CD14-positive monocyte (primary cell): ENCODE measurements around the gene SLC6A7. TPM values are rescaled to one million over a fixed set of nuclear protein-coding genes. Genes with fewer than 3 reads are reported as not detected.

Source experiments
- DNase-seq, 3 donors: peaks; one replicate each; pipeline ENCODE4 v3.0.0-alpha.2; 2011 to 2022
- H2AFZ ChIP-seq: 2 replicates; pipeline ENCODE4 v1.6.0; 2012; ENCODE audit warnings: mild to moderate bottlenecking, low read depth, low read length, inconsistent platforms; ENCODE audit not compliant: insufficient read depth, poor library complexity, severe bottlenecking
- H3K27ac ChIP-seq, 2 donors: 1 replicate in 1 of 2; 2 replicates in 1 of 2; pipeline ENCODE4 v1.5.1; 2012 to 2013; ENCODE audit warnings: low read length in 2 of 2, control low read depth in 1 of 2, inconsistent platforms in 1 of 2, low read depth in 1 of 2, mild to moderate bottlenecking in 1 of 2
- H3K27me3 ChIP-seq, 2 donors: one replicate each; pipeline versions ENCODE4 v1.6.0 to v1.6.1; 2011 to 2013; ENCODE audit warnings: low read length in 2 of 2; ENCODE audit not compliant: control insufficient read depth in 2 of 2, insufficient read depth in 2 of 2
- H3K36me3 ChIP-seq, 2 donors: replicated peaks in 1 of 2; 1 replicate in 1 of 2; 2 replicates in 1 of 2; pipeline versions ENCODE4 v1.5.1 to v1.6.1; 2012 to 2013; ENCODE audit warnings: low read length in 2 of 2, control low read depth in 1 of 2, inconsistent platforms in 1 of 2, mild to moderate bottlenecking in 1 of 2; ENCODE audit not compliant: insufficient read depth in 2 of 2, control insufficient read depth in 1 of 2
- H3K4me1 ChIP-seq, 2 donors: 1 replicate in 1 of 2; 2 replicates in 1 of 2; pipeline versions ENCODE4 v1.5.1 to v1.6.1; 2012 to 2013; ENCODE audit warnings: low read length in 2 of 2, control low read depth in 1 of 2, inconsistent platforms in 1 of 2, mild to moderate bottlenecking in 1 of 2, moderate library complexity in 1 of 2; ENCODE audit not compliant: insufficient read depth in 2 of 2, control insufficient read depth in 1 of 2
- H3K4me2 ChIP-seq: replicated peaks from 2 replicates; pipeline ENCODE3; 2012; ENCODE audit warnings: low read length, moderate library complexity, mild to moderate bottlenecking; ENCODE audit not compliant: poor library complexity, severe bottlenecking; ENCODE audit errors: extremely low read depth
- H3K4me3 ChIP-seq, 3 experiments: fragments of 200-600 bp in 1 of 3; sonication (generic) in 1 of 3; replicated peaks in 1 of 3; 1 replicate in 2 of 3; 2 replicates in 1 of 3; pipeline ENCODE4 v1.5.1; 2011 to 2013; ENCODE audit warnings: low read length in 3 of 3, mild to moderate bottlenecking in 3 of 3, control low read depth in 2 of 3, low read depth in 2 of 3, inconsistent platforms in 1 of 3, moderate library complexity in 1 of 3
- H3K79me2 ChIP-seq: 2 replicates; pipeline ENCODE4 v1.6.0; 2012; ENCODE audit warnings: mild to moderate bottlenecking, control low read depth, inconsistent platforms, low read length, moderate library complexity; ENCODE audit not compliant: insufficient read depth
- H3K9ac ChIP-seq: 2 replicates; pipeline ENCODE4 v1.6.0; 2017; ENCODE audit warnings: low read length, mild to moderate bottlenecking; ENCODE audit not compliant: insufficient read depth, poor library complexity, severe bottlenecking
- H3K9me3 ChIP-seq, 2 donors: replicated peaks in 1 of 2; 1 replicate in 1 of 2; 2 replicates in 1 of 2; pipeline versions ENCODE4 v1.5.1 to v1.6.1; 2012 to 2013; ENCODE audit warnings: low read length in 2 of 2, control low read depth in 1 of 2; ENCODE audit not compliant: control insufficient read depth in 1 of 2, insufficient read depth in 1 of 2
- H4K20me1 ChIP-seq: 2 replicates; pipeline ENCODE4 v1.6.0; 2012; ENCODE audit warnings: mild to moderate bottlenecking, low read length, control low read depth, moderate library complexity; ENCODE audit not compliant: insufficient read depth
- H3K27ac Mint-ChIP-seq, 7 donors: one replicate each; pipeline ENCODE4 v1.8.0; 2020; ENCODE audit warnings: mild to moderate bottlenecking in 7 of 7, mixed read lengths in 7 of 7, moderate library complexity in 6 of 7, inconsistent platforms in 2 of 7
- H3K27me3 Mint-ChIP-seq, 3 donors: one replicate each; pipeline ENCODE4 v1.8.0; 2021 to 2022; ENCODE audit warnings: low read depth in 3 of 3, mild to moderate bottlenecking in 3 of 3, mixed read lengths in 3 of 3, moderate library complexity in 3 of 3, inconsistent platforms in 1 of 3
- H3K36me3 Mint-ChIP-seq, 2 donors: one replicate each; pipeline ENCODE4 v1.8.0; 2020; ENCODE audit warnings: mixed read lengths in 2 of 2, inconsistent platforms in 1 of 2, mild to moderate bottlenecking in 1 of 2
- H3K4me1 Mint-ChIP-seq: one replicate; pipeline ENCODE4 v1.8.0; 2020; ENCODE audit warnings: mild to moderate bottlenecking, mixed read lengths
- H3K4me3 Mint-ChIP-seq, 2 donors: one replicate each; pipeline ENCODE4 v1.8.0; 2020; ENCODE audit warnings: mild to moderate bottlenecking in 2 of 2, mixed read lengths in 2 of 2, moderate library complexity in 1 of 2
- H3K9me3 Mint-ChIP-seq, 7 donors: one replicate each; pipeline ENCODE4 v1.8.0; 2020 to 2022; ENCODE audit warnings: mixed read lengths in 7 of 7, mild to moderate bottlenecking in 6 of 7, moderate library complexity in 6 of 7, inconsistent platforms in 2 of 7
- WGBS: methylation state at CpG from one replicate; pipeline ENCODE4 v1.1.5; 2013; ENCODE audit warnings: missing lambda C conversion rate; ENCODE audit not compliant: insufficient coverage; 5-methylcytosine and 5-hydroxymethylcytosine counted together
- intact Hi-C, 2 donors: fragments of 100-400 bp; cut with micrococcal nuclease; formaldehyde crosslinking; loops; one replicate each; pipeline versions ENCODE4 v1.15.0 to v1.15.1; 2023
- polyA plus RNA-seq, 3 donors: library from polyadenylated mRNA; depleted of rRNA in 1 of 3; unstranded in 2 of 3; stranded (reverse) in 1 of 3; fragments of 300-500 nt in 2 of 3; fragments of >200 nt in 1 of 3; fragmentation: Illumina TruSeq in 2 of 3; gene quantifications; 1 replicate in 2 of 3; 2 replicates in 1 of 3; pipeline ENCODE4 v1.2.3, GENCODE V29; 2012 to 2021
- TF ChIP-seq, protein P1 (sequence below): fragments of 200-600 bp; IDR thresholded peaks from one replicate; pipeline ENCODE4 v1.8.0; 2022; ENCODE audit warnings: antibody characterized with exemption, mild to moderate bottlenecking

Gene SLC6A7
- polyA plus RNA-seq, 3 donors, result 0.07 TPM; not detected in 2

DNA sequence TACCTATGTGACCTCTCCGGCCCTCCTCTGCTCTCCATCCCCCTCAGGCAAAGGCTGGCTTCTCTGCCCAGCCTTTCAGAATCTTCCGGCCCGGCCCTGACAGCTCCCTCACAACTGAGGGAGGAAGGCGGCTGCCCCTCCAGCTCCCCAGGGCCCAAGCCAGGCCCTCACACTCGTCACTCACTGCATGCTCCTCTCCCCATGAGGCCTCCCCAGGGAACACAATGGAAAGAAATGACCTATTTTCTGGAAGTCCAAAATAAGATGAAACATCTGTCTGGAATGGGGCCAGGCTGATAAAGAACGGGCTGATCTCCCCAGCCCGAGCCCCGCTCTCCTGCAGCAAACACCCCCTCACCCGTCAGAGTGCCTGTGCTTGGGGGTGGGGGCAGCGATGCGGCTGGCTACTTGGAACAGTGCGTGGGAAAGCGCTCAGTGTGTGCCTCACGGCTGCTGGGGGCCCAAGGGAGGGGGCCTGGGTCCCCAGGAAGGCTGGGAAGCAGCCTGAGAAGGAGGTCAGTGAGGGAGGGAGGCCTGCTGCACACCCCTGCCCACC, 45.5 kb upstream of the SLC6A7 start:
- H3K79me2 ChIP-seq, result no peaks in the 10 kb centered on the region
- no peak overlapping the region for H2AFZ ChIP-seq
- DNase-seq, result no peak
- Mint-ChIP-seq H3K4me3 (no peak overlapping the region), H3K27me3 (peaks cover 0 to 9% (median 1%) of the 10 kb centered on the region in 3 donors), H3K4me1 (peaks cover 40% of the 10 kb centered on the region), H3K27ac (peak overlapping the region; percentile 96 to 99 (median 97)), H3K36me3 (peaks cover 2 to 3% of the 10 kb centered on the region in 2 donors), H3K9me3 (no peaks in the 10 kb centered on the region)
- H3K27me3 ChIP-seq, result no peaks in the 10 kb centered on the region
- H3K36me3 ChIP-seq, result no peaks in the 10 kb centered on the region
- no peak overlapping the region for H3K4me2 ChIP-seq
- no peaks in the 10 kb centered on the region for H4K20me1 ChIP-seq
- H3K9ac ChIP-seq, result no peak overlapping the region
- no peak overlapping the region for H3K4me3 ChIP-seq
- TF ChIP-seq, protein P1, sequence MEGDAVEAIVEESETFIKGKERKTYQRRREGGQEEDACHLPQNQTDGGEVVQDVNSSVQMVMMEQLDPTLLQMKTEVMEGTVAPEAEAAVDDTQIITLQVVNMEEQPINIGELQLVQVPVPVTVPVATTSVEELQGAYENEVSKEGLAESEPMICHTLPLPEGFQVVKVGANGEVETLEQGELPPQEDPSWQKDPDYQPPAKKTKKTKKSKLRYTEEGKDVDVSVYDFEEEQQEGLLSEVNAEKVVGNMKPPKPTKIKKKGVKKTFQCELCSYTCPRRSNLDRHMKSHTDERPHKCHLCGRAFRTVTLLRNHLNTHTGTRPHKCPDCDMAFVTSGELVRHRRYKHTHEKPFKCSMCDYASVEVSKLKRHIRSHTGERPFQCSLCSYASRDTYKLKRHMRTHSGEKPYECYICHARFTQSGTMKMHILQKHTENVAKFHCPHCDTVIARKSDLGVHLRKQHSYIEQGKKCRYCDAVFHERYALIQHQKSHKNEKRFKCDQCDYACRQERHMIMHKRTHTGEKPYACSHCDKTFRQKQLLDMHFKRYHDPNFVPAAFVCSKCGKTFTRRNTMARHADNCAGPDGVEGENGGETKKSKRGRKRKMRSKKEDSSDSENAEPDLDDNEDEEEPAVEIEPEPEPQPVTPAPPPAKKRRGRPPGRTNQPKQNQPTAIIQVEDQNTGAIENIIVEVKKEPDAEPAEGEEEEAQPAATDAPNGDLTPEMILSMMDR, result no peak
- peak overlapping the region; percentile 1 to 18 for H3K27ac ChIP-seq
- H3K4me1 ChIP-seq, result peaks cover 41 to 42% of the 10 kb centered on the region in 2 donors
- no peaks in the 10 kb centered on the region for H3K9me3 ChIP-seq
- WGBS, result 64% methylated on average over 11 of the region's 14 CpGs
- intact Hi-C loops, result no loop called here

DNA sequence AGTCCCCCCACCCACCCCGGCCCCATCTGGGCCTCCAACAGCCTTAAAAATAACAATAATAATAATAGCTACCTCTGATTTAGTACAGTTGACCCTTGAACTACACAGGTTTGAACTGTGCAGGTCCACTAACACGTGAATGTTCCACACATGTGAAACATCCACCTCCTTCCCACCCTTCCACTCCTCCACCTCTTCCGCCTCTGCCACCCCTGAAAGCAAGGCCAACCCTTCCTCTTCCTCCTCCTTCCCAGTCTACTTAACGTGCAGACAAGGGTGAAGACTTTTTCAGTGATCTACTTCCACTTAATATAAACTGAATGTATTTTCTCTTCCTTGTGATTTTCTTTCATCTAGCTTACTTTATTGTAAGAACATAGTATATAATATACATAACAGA, 45.0 kb upstream of the SLC6A7 start:
- peak overlapping the region in 1 of 2 donors; percentile 59 for H3K4me3 Mint-ChIP-seq
- Histone ChIP-seq H3K27ac (peak overlapping the region; percentile 1 to 39), H3K9ac (no peak overlapping the region), H4K20me1 (no peaks in the 10 kb centered on the region), H2AFZ (no peak overlapping the region), H3K4me3 (no peak overlapping the region), H3K4me2 (no peak overlapping the region), H3K79me2 (no peaks in the 10 kb centered on the region), H3K27me3 (no peaks in the 10 kb centered on the region), H3K9me3 (no peaks in the 10 kb centered on the region), H3K4me1 (peaks cover 41 to 42% of the 10 kb centered on the region in 2 donors), H3K36me3 (no peaks in the 10 kb centered on the region)
- 17% methylated on average over 3 of the region's 4 CpGs for WGBS
- H3K9me3 Mint-ChIP-seq, result no peaks in the 10 kb centered on the region
- DNase-seq, result peak in 2 of 3 donors; percentile 46 to 51
- H3K27me3 Mint-ChIP-seq, result peaks cover 0 to 8% (median 1%) of the 10 kb centered on the region in 3 donors
- TF ChIP-seq, protein P1, result no peak
- peaks cover 2 to 3% of the 10 kb centered on the region in 2 donors for H3K36me3 Mint-ChIP-seq
- intact Hi-C loops, result no loop called here
- peak overlapping the region; percentile 61 to 96 (median 88) for H3K27ac Mint-ChIP-seq
- H3K4me1 Mint-ChIP-seq, result peaks cover 40% of the 10 kb centered on the region
